IPS-18a (cell line): ENCODE results near the gene P2RX2.

ENCODE experiments used
- H3K27ac ChIP-seq: one replicate; pipeline ENCODE4 v1.5.1; 2013; ENCODE audit warnings: low read length
- H3K27me3 ChIP-seq: one replicate; pipeline ENCODE4 v1.6.1; 2013; ENCODE audit warnings: mild to moderate bottlenecking, low read length; ENCODE audit not compliant: control insufficient read depth, insufficient read depth
- H3K36me3 ChIP-seq: one replicate; pipeline ENCODE4 v1.6.1; 2013; ENCODE audit warnings: low read depth, low read length; ENCODE audit not compliant: control insufficient read depth
- H3K4me1 ChIP-seq: one replicate; pipeline ENCODE4 v1.6.1; 2013; ENCODE audit warnings: low read depth, low read length; ENCODE audit not compliant: control insufficient read depth
- H3K4me3 ChIP-seq: one replicate; pipeline ENCODE4 v1.5.1; 2013; ENCODE audit warnings: low read length
- H3K9ac ChIP-seq: one replicate; pipeline ENCODE4 v1.6.1; 2013; ENCODE audit warnings: mild to moderate bottlenecking, low read length, moderate library complexity
- H3K9me3 ChIP-seq: one replicate; pipeline ENCODE4 v1.6.1; 2013; ENCODE audit warnings: low read depth, low read length; ENCODE audit not compliant: control insufficient read depth

The P2RX2 gene

GRCh38 chr12:132624186-132624855 lies 5.7 kb downstream of the P2RX2 start:
- Histone ChIP-seq H3K27ac (no peak overlapping the region), H3K36me3 (peaks cover 40% of the 10 kb centered on the region), H3K4me3 (no peak overlapping the region), H3K4me1 (no peaks in the 10 kb centered on the region), H3K27me3 (peaks cover 18% of the 10 kb centered on the region), H3K9ac (no peak overlapping the region), H3K9me3 (no peaks in the 10 kb centered on the region)

GRCh38 chr12:132624910-132625630 lies 6.5 kb downstream of the P2RX2 start:
- Histone ChIP-seq H3K4me3 (no peak overlapping the region), H3K9ac (no peak overlapping the region), H3K4me1 (no peaks in the 10 kb centered on the region), H3K27ac (no peak overlapping the region), H3K27me3 (peaks cover 11% of the 10 kb centered on the region), H3K36me3 (peaks cover 47% of the 10 kb centered on the region), H3K9me3 (no peaks in the 10 kb centered on the region)

DNA sequence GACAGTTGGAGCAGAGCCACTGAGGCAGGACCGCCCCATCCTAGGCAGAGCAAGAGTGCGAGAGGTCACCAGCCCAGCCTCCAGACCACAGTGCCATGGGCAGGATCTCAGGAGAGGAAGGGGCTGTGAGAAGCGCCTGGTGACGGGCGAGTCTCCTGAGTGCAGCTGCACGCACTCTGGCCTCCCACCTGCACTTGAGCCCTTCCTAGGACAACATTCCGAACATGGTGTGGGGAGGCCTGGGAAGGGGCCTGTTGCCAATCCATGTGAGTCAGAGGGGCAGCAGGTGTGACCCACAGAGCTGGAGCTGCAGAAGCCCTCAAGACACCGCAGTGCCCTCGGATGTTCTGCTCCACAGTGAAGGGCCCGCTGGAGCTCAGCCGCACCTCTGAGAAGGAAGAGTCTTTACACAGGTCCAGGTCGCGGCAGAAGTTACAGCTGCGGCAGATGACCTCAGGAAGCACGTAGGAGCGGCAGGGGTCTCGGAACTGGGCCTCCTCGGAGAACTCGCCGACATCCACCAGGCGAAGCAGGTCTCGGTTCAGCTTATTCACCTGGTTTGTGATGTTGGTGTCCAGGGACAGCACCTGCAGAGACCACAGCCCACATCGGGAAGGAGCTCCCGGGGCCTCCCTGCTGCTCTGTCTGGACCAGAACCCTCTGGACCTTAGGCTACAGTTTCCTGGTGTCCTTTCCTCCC lies 7.3 kb downstream of the P2RX2 start:
- Histone ChIP-seq H3K36me3 (peaks cover 53% of the 10 kb centered on the region), H3K9me3 (no peaks in the 10 kb centered on the region), H3K27ac (no peak overlapping the region), H3K9ac (no peak overlapping the region), H3K4me3 (no peak overlapping the region), H3K4me1 (no peaks in the 10 kb centered on the region), H3K27me3 (peaks cover 3% of the 10 kb centered on the region)

DNA sequence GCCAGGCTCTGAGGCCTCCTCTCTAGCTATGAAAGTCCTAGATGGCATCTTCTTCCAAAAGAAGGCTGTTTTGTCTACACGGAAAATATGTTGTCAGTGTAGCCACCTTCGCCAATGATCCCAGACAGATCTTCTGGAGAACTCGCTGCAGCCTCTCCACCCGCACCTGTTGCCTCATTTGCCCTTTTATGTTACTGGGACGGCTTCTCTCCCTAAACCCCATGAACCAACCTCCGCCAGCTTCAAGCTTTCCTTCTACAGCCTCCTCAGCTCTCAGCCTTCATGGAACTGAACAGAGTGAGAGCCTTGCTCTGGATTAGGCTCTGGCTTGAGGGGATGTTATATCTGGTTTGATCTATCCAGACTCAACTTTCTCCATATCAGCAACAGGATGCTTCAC lies 10.8 kb downstream of the P2RX2 start:
- Histone ChIP-seq H3K9ac (no peak overlapping the region), H3K9me3 (no peaks in the 10 kb centered on the region), H3K4me3 (no peak overlapping the region), H3K36me3 (peaks cover 72% of the 10 kb centered on the region), H3K27me3 (no peaks in the 10 kb centered on the region), H3K27ac (no peak overlapping the region), H3K4me1 (no peaks in the 10 kb centered on the region)

DNA sequence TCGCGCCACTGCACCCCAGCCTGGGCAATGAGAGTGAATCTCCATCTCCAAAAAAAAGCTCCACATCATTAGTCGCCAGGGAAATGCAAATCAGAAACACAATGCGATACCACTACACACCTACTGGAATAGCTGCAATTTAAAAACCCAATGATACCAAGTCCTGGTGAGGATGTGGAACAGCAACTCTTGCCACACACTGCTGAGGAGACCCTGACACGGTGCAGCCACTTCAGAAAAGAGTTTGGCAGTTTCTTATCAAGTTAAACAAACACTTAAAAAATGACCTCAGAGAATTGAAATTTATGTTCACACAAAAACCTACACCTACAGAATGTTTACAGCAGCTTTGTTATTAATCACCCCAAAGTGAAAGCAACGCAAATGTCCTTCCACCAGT lies 12.1 kb downstream of the P2RX2 start:
- no peaks in the 10 kb centered on the region for H3K9me3 ChIP-seq
- no peaks in the 10 kb centered on the region for H3K4me1 ChIP-seq
- no peak overlapping the region for H3K4me3 ChIP-seq
- no peak overlapping the region for H3K27ac ChIP-seq
- no peak overlapping the region for H3K9ac ChIP-seq
- H3K36me3 ChIP-seq: peaks cover 73% of the 10 kb centered on the region
- H3K27me3 ChIP-seq: no peaks in the 10 kb centered on the region

DNA sequence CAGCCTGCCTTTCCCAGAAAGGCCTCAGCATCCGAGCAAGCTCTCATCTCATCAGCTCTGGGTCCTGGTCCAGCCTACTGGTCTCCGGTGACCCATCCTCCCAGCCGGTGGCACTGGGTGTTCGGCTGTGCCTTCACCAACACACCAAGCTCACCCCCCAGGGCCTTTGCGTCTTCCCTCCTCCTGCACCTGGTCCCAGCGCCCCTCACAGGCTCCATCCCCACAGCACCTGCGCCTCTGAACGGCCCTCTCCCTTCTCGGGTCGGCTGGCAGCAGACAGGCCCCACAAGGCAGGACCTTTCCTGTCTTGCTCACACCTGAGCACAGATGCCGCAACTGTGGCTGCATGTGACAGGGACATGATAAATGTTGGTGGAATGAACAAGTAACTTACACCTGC lies 13.1 kb downstream of the P2RX2 start:
- Histone ChIP-seq H3K27me3 (no peaks in the 10 kb centered on the region), H3K36me3 (peaks cover 78% of the 10 kb centered on the region), H3K9ac (no peak overlapping the region), H3K4me3 (no peak overlapping the region), H3K9me3 (no peaks in the 10 kb centered on the region), H3K27ac (no peak overlapping the region), H3K4me1 (no peaks in the 10 kb centered on the region)

DNA sequence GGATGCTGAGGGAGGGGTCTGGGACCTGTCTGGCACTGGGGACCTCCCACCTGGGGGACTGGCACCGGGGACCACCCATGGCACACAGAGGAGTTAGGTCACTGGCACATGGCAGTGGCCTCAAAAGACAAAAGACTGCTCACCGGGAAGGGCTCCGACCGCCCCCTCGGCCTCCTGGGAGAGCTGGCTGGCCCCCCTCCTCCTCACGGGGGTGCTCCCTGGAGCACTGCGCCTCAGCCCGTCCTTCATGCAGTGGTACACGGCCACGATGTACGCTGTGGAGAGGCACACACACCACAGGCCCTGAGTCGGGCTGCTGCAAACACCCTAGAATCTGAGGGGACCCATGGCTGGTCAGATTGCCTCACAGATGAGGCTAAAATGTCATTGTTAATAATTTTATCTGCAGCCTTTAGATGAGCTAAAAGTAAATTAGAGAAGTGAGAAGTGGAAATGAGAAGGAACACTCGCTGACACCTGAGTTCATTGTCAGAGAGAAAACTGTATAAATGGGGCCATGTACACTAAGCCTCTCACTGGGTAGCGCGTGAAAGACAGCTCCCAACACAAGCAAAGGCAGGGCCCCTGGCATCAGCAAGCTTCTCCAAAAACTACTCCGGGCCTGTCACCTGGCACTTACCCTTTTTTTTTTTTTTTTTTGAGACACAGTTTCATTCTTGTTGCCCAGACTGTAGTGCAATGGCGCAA lies 14.1 kb downstream of the P2RX2 start:
- no peak overlapping the region for H3K27ac ChIP-seq
- no peaks in the 10 kb centered on the region for H3K9me3 ChIP-seq
- H3K9ac ChIP-seq: no peak overlapping the region
- H3K4me1 ChIP-seq: no peaks in the 10 kb centered on the region
- no peak overlapping the region for H3K4me3 ChIP-seq
- no peaks in the 10 kb centered on the region for H3K27me3 ChIP-seq
- H3K36me3 ChIP-seq: peaks cover 84% of the 10 kb centered on the region

DNA sequence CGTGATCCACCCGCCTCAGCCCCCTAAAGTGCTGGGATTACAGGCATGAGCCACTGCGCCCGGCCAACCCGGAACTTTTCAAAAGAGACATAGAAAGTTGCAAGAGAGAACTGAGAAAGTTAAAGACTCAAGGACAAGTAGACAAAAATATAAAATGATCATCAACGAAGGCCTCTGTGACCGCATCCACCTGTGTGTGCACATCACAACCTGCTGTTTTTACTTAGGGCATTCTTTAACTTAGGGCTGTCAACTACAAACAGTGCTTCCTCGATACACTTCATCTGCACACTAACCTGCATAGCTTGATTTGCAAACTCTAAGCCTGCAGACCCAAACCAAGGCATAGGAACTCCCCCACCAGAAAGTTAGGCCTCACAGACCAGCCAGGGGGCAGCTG lies 14.8 kb downstream of the P2RX2 start:
- Histone ChIP-seq H3K36me3 (peaks cover 89% of the 10 kb centered on the region), H3K4me3 (no peak overlapping the region), H3K27ac (no peak overlapping the region), H3K9me3 (no peaks in the 10 kb centered on the region), H3K4me1 (no peaks in the 10 kb centered on the region), H3K27me3 (no peaks in the 10 kb centered on the region), H3K9ac (no peak overlapping the region)

GRCh38 chr12:132633901-132634300 lies 15.3 kb downstream of the P2RX2 start:
- Histone ChIP-seq H3K9ac (no peak overlapping the region), H3K4me3 (no peak overlapping the region), H3K36me3 (peaks cover 90% of the 10 kb centered on the region)

GRCh38 chr12:132634411-132634990 lies 15.9 kb downstream of the P2RX2 start:
- peaks cover 87% of the 10 kb centered on the region for H3K36me3 ChIP-seq
- no peak overlapping the region for H3K4me3 ChIP-seq
- H3K9ac ChIP-seq: no peak overlapping the region
- H3K4me1 ChIP-seq: no peaks in the 10 kb centered on the region
- H3K9me3 ChIP-seq: no peaks in the 10 kb centered on the region
- no peaks in the 10 kb centered on the region for H3K27me3 ChIP-seq
- H3K27ac ChIP-seq: no peak overlapping the region

More at GRCh38 chr12:132633901-132634300, 15.3 kb downstream of the P2RX2 start:
- H3K27me3 ChIP-seq: no peaks in the 10 kb centered on the region
- H3K4me1 ChIP-seq: no peaks in the 10 kb centered on the region
- H3K27ac ChIP-seq: no peak overlapping the region
- no peaks in the 10 kb centered on the region for H3K9me3 ChIP-seq
